NB4 (cell line): ENCODE measurements around the gene STARD7.

ENCODE experiments used
- CTCF ChIP-seq: IDR thresholded peaks from one replicate; pipeline ENCODE4 v1.5.1; 2012; ENCODE audit warnings: low read depth, low read length
- MAX ChIP-seq: IDR thresholded peaks from 2 replicates; pipeline ENCODE4 v1.6.1; 2011; ENCODE audit warnings: low read depth, low read length
- MYC ChIP-seq: IDR thresholded peaks from 2 replicates; pipeline ENCODE4 v1.6.1; 2011; ENCODE audit warnings: low read depth, low read length
- POLR2A ChIP-seq: IDR thresholded peaks from 2 replicates; pipeline ENCODE4 v1.6.1; 2011; ENCODE audit warnings: mild to moderate bottlenecking; ENCODE audit not compliant: insufficient read length; ENCODE audit errors: extremely low read depth

- TF ChIP-seq MAX: no peak
- TF ChIP-seq POLR2A: no peak
- no peak for TF ChIP-seq CTCF
- no peak for TF ChIP-seq MYC
Measured at GRCh38 chr2:96175951-96176350, 32.7 kb downstream of the STARD7 start.
